PFSK-1 (cell line): ENCODE results near the gene MYO1A.

Experiments
- POLR2AphosphoS5 ChIP-seq: IDR thresholded peaks from 2 replicates; pipeline ENCODE4 v1.6.1; 2012; ENCODE audit warnings: low read depth, mild to moderate bottlenecking, control low read depth, low read length, moderate library complexity
- TAF1 ChIP-seq: IDR thresholded peaks from 2 replicates; pipeline ENCODE4 v1.6.1; 2012; ENCODE audit warnings: low read length, control low read depth, borderline replicate concordance; ENCODE audit not compliant: insufficient read depth

- no peak for TF ChIP-seq POLR2AphosphoS5
- TF ChIP-seq TAF1 = no peak
These were observed 53.9 kb downstream of the MYO1A start for GRCh38 chr12:56995930-56996496.
